CD14-positive monocyte (primary cell): Measurements from ENCODE around the gene ACSF2. TPM values are rescaled to one million over a fixed set of nuclear protein-coding genes. Genes with fewer than 3 reads are reported as not detected.

ENCODE experiments used
- DNase-seq, 3 donors: peaks; one replicate each; pipeline ENCODE4 v3.0.0-alpha.2; 2011 to 2022
- H2AFZ ChIP-seq: 2 replicates; pipeline ENCODE4 v1.6.0; 2012; ENCODE audit warnings: mild to moderate bottlenecking, low read depth, low read length, inconsistent platforms; ENCODE audit not compliant: insufficient read depth, poor library complexity, severe bottlenecking
- H3K27ac ChIP-seq, 2 donors: 1 replicate in 1 of 2; 2 replicates in 1 of 2; pipeline ENCODE4 v1.5.1; 2012 to 2013; ENCODE audit warnings: low read length in 2 of 2, control low read depth in 1 of 2, inconsistent platforms in 1 of 2, low read depth in 1 of 2, mild to moderate bottlenecking in 1 of 2
- H3K27me3 ChIP-seq, 2 donors: one replicate each; pipeline versions ENCODE4 v1.6.0 to v1.6.1; 2011 to 2013; ENCODE audit warnings: low read length in 2 of 2; ENCODE audit not compliant: control insufficient read depth in 2 of 2, insufficient read depth in 2 of 2
- H3K36me3 ChIP-seq, 2 donors: replicated peaks in 1 of 2; 1 replicate in 1 of 2; 2 replicates in 1 of 2; pipeline versions ENCODE4 v1.5.1 to v1.6.1; 2012 to 2013; ENCODE audit warnings: low read length in 2 of 2, control low read depth in 1 of 2, inconsistent platforms in 1 of 2, mild to moderate bottlenecking in 1 of 2; ENCODE audit not compliant: insufficient read depth in 2 of 2, control insufficient read depth in 1 of 2
- H3K4me1 ChIP-seq, 2 donors: 1 replicate in 1 of 2; 2 replicates in 1 of 2; pipeline versions ENCODE4 v1.5.1 to v1.6.1; 2012 to 2013; ENCODE audit warnings: low read length in 2 of 2, control low read depth in 1 of 2, inconsistent platforms in 1 of 2, mild to moderate bottlenecking in 1 of 2, moderate library complexity in 1 of 2; ENCODE audit not compliant: insufficient read depth in 2 of 2, control insufficient read depth in 1 of 2
- H3K4me2 ChIP-seq: replicated peaks from 2 replicates; pipeline ENCODE3; 2012; ENCODE audit warnings: low read length, moderate library complexity, mild to moderate bottlenecking; ENCODE audit not compliant: poor library complexity, severe bottlenecking; ENCODE audit errors: extremely low read depth
- H3K4me3 ChIP-seq, 3 experiments: fragments of 200-600 bp in 1 of 3; sonication (generic) in 1 of 3; replicated peaks in 1 of 3; 1 replicate in 2 of 3; 2 replicates in 1 of 3; pipeline ENCODE4 v1.5.1; 2011 to 2013; ENCODE audit warnings: low read length in 3 of 3, mild to moderate bottlenecking in 3 of 3, control low read depth in 2 of 3, low read depth in 2 of 3, inconsistent platforms in 1 of 3, moderate library complexity in 1 of 3
- H3K79me2 ChIP-seq: 2 replicates; pipeline ENCODE4 v1.6.0; 2012; ENCODE audit warnings: mild to moderate bottlenecking, control low read depth, inconsistent platforms, low read length, moderate library complexity; ENCODE audit not compliant: insufficient read depth
- H3K9ac ChIP-seq: 2 replicates; pipeline ENCODE4 v1.6.0; 2017; ENCODE audit warnings: low read length, mild to moderate bottlenecking; ENCODE audit not compliant: insufficient read depth, poor library complexity, severe bottlenecking
- H3K9me3 ChIP-seq, 2 donors: replicated peaks in 1 of 2; 1 replicate in 1 of 2; 2 replicates in 1 of 2; pipeline versions ENCODE4 v1.5.1 to v1.6.1; 2012 to 2013; ENCODE audit warnings: low read length in 2 of 2, control low read depth in 1 of 2; ENCODE audit not compliant: control insufficient read depth in 1 of 2, insufficient read depth in 1 of 2
- H4K20me1 ChIP-seq: 2 replicates; pipeline ENCODE4 v1.6.0; 2012; ENCODE audit warnings: mild to moderate bottlenecking, low read length, control low read depth, moderate library complexity; ENCODE audit not compliant: insufficient read depth
- H3K27ac Mint-ChIP-seq, 7 donors: one replicate each; pipeline ENCODE4 v1.8.0; 2020; ENCODE audit warnings: mild to moderate bottlenecking in 7 of 7, mixed read lengths in 7 of 7, moderate library complexity in 6 of 7, inconsistent platforms in 2 of 7
- H3K27me3 Mint-ChIP-seq, 3 donors: one replicate each; pipeline ENCODE4 v1.8.0; 2021 to 2022; ENCODE audit warnings: low read depth in 3 of 3, mild to moderate bottlenecking in 3 of 3, mixed read lengths in 3 of 3, moderate library complexity in 3 of 3, inconsistent platforms in 1 of 3
- H3K36me3 Mint-ChIP-seq, 2 donors: one replicate each; pipeline ENCODE4 v1.8.0; 2020; ENCODE audit warnings: mixed read lengths in 2 of 2, inconsistent platforms in 1 of 2, mild to moderate bottlenecking in 1 of 2
- H3K4me1 Mint-ChIP-seq: one replicate; pipeline ENCODE4 v1.8.0; 2020; ENCODE audit warnings: mild to moderate bottlenecking, mixed read lengths
- H3K4me3 Mint-ChIP-seq, 2 donors: one replicate each; pipeline ENCODE4 v1.8.0; 2020; ENCODE audit warnings: mild to moderate bottlenecking in 2 of 2, mixed read lengths in 2 of 2, moderate library complexity in 1 of 2
- H3K9me3 Mint-ChIP-seq, 7 donors: one replicate each; pipeline ENCODE4 v1.8.0; 2020 to 2022; ENCODE audit warnings: mixed read lengths in 7 of 7, mild to moderate bottlenecking in 6 of 7, moderate library complexity in 6 of 7, inconsistent platforms in 2 of 7
- WGBS: methylation state at CpG from one replicate; pipeline ENCODE4 v1.1.5; 2013; ENCODE audit warnings: missing lambda C conversion rate; ENCODE audit not compliant: insufficient coverage; 5-methylcytosine and 5-hydroxymethylcytosine counted together
- intact Hi-C, 2 donors: fragments of 100-400 bp; cut with micrococcal nuclease; formaldehyde crosslinking; loops; one replicate each; pipeline versions ENCODE4 v1.15.0 to v1.15.1; 2023
- polyA plus RNA-seq, 3 donors: library from polyadenylated mRNA; depleted of rRNA in 1 of 3; unstranded in 2 of 3; stranded (reverse) in 1 of 3; fragments of 300-500 nt in 2 of 3; fragments of >200 nt in 1 of 3; fragmentation: Illumina TruSeq in 2 of 3; gene quantifications; 1 replicate in 2 of 3; 2 replicates in 1 of 3; pipeline ENCODE4 v1.2.3, GENCODE V29; 2012 to 2021
- TF ChIP-seq, protein P1 (sequence below): fragments of 200-600 bp; IDR thresholded peaks from one replicate; pipeline ENCODE4 v1.8.0; 2022; ENCODE audit warnings: antibody characterized with exemption, mild to moderate bottlenecking

The ACSF2 gene
- polyA plus RNA-seq, 3 donors = 2.8 to 24.4 (median 5.5) TPM

- Histone ChIP-seq H3K9me3 (no peaks in the 10 kb centered on the region), H3K27ac (no peak overlapping the region), H3K9ac (no peak overlapping the region), H3K4me3 (no peak overlapping the region), H3K79me2 (no peaks in the 10 kb centered on the region), H3K4me1 (peaks cover 7 to 13% of the 10 kb centered on the region in 2 donors), H3K4me2 (no peak overlapping the region), H2AFZ (no peak overlapping the region), H3K36me3 (no peaks in the 10 kb centered on the region), H3K27me3 (no peaks in the 10 kb centered on the region), H4K20me1 (no peaks in the 10 kb centered on the region)
- H3K9me3 Mint-ChIP-seq = no peaks in the 10 kb centered on the region
- H3K27ac Mint-ChIP-seq = peak overlapping the region in 2 of 7 donors; percentile 27 to 67
- intact Hi-C loops = no loop called here
- TF ChIP-seq, protein P1, sequence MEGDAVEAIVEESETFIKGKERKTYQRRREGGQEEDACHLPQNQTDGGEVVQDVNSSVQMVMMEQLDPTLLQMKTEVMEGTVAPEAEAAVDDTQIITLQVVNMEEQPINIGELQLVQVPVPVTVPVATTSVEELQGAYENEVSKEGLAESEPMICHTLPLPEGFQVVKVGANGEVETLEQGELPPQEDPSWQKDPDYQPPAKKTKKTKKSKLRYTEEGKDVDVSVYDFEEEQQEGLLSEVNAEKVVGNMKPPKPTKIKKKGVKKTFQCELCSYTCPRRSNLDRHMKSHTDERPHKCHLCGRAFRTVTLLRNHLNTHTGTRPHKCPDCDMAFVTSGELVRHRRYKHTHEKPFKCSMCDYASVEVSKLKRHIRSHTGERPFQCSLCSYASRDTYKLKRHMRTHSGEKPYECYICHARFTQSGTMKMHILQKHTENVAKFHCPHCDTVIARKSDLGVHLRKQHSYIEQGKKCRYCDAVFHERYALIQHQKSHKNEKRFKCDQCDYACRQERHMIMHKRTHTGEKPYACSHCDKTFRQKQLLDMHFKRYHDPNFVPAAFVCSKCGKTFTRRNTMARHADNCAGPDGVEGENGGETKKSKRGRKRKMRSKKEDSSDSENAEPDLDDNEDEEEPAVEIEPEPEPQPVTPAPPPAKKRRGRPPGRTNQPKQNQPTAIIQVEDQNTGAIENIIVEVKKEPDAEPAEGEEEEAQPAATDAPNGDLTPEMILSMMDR = no peak
- peaks cover 20% of the 10 kb centered on the region for H3K4me1 Mint-ChIP-seq
- DNase-seq = no peak
- H3K27me3 Mint-ChIP-seq = peaks cover 2 to 6% (median 5%) of the 10 kb centered on the region in 3 donors
- WGBS = 89% methylated on average over 3 of the region's 9 CpGs
- no peak overlapping the region for H3K4me3 Mint-ChIP-seq
- no peaks in the 10 kb centered on the region for H3K36me3 Mint-ChIP-seq
Observed at GRCh38 chr17:50502301-50502990, 76.4 kb downstream of the ACSF2 start.

- intact Hi-C loops = loop anchor here in 1 of 2 donors (2.0 kb wide), 1 partner anchor 25 kb away; no protein-coding TSS in a partner anchor
- Histone ChIP-seq H3K9ac (no peak overlapping the region), H2AFZ (no peak overlapping the region), H4K20me1 (no peaks in the 10 kb centered on the region), H3K27me3 (no peaks in the 10 kb centered on the region), H3K79me2 (no peaks in the 10 kb centered on the region), H3K36me3 (no peaks in the 10 kb centered on the region), H3K4me1 (peaks cover 17 to 29% of the 10 kb centered on the region in 2 donors), H3K9me3 (no peaks in the 10 kb centered on the region), H3K4me2 (no peak overlapping the region), H3K27ac (no peak overlapping the region), H3K4me3 (no peak overlapping the region)
- DNase-seq = no peak
- H3K4me3 Mint-ChIP-seq = no peak overlapping the region
- H3K36me3 Mint-ChIP-seq = no peaks in the 10 kb centered on the region
- WGBS = 62% methylated on average over 2 of the region's 7 CpGs
- TF ChIP-seq, protein P1 = no peak
- peaks cover 4 to 8% (median 5%) of the 10 kb centered on the region in 3 donors for H3K27me3 Mint-ChIP-seq
- peaks cover 36% of the 10 kb centered on the region for H3K4me1 Mint-ChIP-seq
- H3K27ac Mint-ChIP-seq = peak overlapping the region in 5 of 7 donors; percentile 35 to 78 (median 50)
- peaks cover 0 to 2% (median 0%) of the 10 kb centered on the region in 7 donors for H3K9me3 Mint-ChIP-seq
Observed at GRCh38 chr17:50505591-50506130, 79.6 kb downstream of the ACSF2 start.
